ENCODE data around the gene SORL1. TPM values are rescaled to one million over a fixed set of nuclear protein-coding genes. Genes with fewer than 3 reads are reported as not detected.

Gene SORL1
- total and polyA plus RNA-seq, 3 donors from 2014 or later = 14.7 to 30.0 (median 21.8) TPM

DNA sequence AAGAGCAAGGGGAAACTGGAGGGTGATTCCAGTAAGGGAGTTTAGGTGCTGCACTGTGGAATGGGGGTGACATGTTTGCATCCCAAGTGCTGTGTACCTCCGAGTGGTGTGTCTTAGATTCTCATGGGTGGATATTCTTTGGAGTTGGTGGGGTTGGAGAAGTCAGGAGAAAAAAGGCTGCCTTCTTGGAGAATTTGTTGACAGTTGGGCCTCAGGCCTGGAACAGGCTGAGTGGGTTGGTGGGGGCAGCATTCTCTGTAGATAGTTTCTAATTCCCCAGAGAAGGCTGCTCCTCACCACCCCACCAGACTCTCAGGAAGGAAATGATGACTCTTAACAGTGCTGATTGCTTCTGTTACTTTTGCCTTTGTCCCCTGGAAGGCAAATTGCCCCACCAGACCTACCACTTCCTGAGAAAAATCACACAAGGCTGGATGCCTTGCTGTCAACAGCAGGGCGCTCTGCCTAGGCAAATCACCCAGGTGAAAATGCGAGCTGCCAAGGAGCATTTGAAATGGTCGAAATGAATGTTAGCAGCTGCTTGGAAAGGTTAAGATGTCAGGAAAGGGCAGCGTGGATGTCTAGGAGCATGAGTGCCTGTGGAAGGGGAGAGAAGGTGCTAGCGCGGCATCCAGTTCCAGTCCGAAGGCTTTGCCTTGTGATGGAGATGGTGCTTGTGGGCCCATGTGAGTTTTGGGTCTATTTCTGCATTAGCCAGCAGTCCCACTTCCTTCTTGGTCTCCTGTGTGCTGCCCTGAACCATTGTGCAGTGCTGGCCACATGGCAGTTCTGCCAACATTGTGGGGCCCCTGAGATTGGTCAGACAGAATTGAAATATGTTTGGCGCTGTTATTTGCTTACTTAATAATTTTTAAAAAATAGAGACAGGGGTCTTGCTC, 30.4 kb downstream of the SORL1 start:
- TF ChIP-seq CTCF (IDR thresholded peaks at IDR 0.05) (no peak), POLR2A (IDR thresholded peaks at IDR 0.05) (no peak)
- H3K9me3 ChIP-seq = no peaks in the 10 kb centered on the region
- intact Hi-C loops (cut with DNase I; ENCODE audit: low total_unique reads) = no loop called here
- H3K4me3 ChIP-seq = no peak overlapping the region
- no peaks in the 10 kb centered on the region for H3K27me3 ChIP-seq
- H3K27ac ChIP-seq = no peak overlapping the region
- no peaks in the 10 kb centered on the region for H3K36me3 ChIP-seq (ENCODE audit: low read depth, missing control alignments)
- no peaks in the 10 kb centered on the region for H3K4me1 ChIP-seq
- no peak for DNase-seq
- 80 to 84% methylated on average over 9 of the region's 9 CpGs for WGBS, 2 donors

- Histone ChIP-seq H3K9me3 (no peaks in the 10 kb centered on the region), H3K36me3 (ENCODE audit: low read depth, missing control alignments) (no peaks in the 10 kb centered on the region), H3K4me1 (no peaks in the 10 kb centered on the region), H3K27me3 (no peaks in the 10 kb centered on the region), H3K27ac (no peak overlapping the region), H3K4me3 (no peak overlapping the region)
- DNase-seq = no peak
- TF ChIP-seq CTCF (IDR thresholded peaks at IDR 0.05) = no peak
- no peak for TF ChIP-seq POLR2A (IDR thresholded peaks at IDR 0.05)
- 83 to 89% methylated on average over 4 of the region's 4 CpGs for WGBS, 2 donors
- intact Hi-C loops (cut with DNase I; ENCODE audit: low total_unique reads) = no loop called here
Observed at GRCh38 chr11:121483805-121484480, 31.8 kb downstream of the SORL1 start.

DNA sequence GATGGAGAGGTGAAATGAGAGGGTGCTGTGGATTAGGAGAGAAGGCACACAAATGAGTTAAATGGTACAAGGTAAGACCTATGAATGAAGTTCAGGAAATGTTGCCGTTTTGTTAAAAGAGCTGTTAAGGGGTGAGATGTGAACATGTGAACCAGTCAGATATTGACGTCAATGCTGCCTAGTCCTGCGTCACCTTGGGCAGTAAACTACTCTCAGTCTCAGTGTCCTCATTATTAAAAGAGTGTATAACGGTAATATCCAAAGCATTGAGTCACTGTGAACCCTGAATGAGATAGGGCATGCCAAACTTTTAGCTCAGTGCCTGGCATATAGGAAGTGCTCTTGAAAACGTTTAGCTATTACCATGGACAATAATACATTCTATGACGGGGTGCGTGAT, 33.1 kb downstream of the SORL1 start:
- Histone ChIP-seq H3K4me1 (no peaks in the 10 kb centered on the region), H3K27ac (no peak overlapping the region), H3K36me3 (ENCODE audit: low read depth, missing control alignments) (no peaks in the 10 kb centered on the region), H3K9me3 (no peaks in the 10 kb centered on the region), H3K4me3 (no peak overlapping the region), H3K27me3 (no peaks in the 10 kb centered on the region)
- 84 to 85% methylated on average over 7 of the region's 7 CpGs for WGBS, 2 donors
- TF ChIP-seq POLR2A (IDR thresholded peaks at IDR 0.05) (no peak), CTCF (IDR thresholded peaks at IDR 0.05) (no peak)
- DNase-seq = no peak
- intact Hi-C loops (cut with DNase I; ENCODE audit: low total_unique reads) = no loop called here

DNA sequence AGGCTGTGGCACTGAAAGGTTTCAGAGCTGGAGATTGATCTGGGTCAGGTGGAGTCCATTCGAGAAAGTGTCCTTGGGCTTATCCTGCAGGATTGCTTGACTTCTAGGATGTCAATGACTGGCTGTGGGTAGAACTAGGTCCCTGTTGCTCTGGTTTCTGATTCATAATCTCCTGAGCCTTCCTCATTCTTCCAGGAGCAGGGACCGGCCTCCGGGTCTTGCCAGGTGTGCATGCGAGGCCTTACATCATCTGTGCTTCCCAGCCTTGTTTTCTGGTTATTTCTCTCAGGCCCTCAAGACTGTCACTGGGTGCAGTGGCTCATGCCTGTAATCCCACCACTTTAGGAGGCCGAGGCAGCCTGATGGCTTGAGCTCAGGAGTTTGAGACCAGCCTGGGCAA, 33.9 kb downstream of the SORL1 start:
- intact Hi-C loops (cut with DNase I; ENCODE audit: low total_unique reads) = no loop called here
- Histone ChIP-seq H3K4me3 (no peak overlapping the region), H3K4me1 (no peaks in the 10 kb centered on the region), H3K9me3 (no peaks in the 10 kb centered on the region), H3K27me3 (no peaks in the 10 kb centered on the region), H3K27ac (no peak overlapping the region), H3K36me3 (ENCODE audit: low read depth, missing control alignments) (no peaks in the 10 kb centered on the region)
- no peak for TF ChIP-seq POLR2A (IDR thresholded peaks at IDR 0.05)
- no peak for TF ChIP-seq CTCF (IDR thresholded peaks at IDR 0.05)
- no peak for DNase-seq
- 93% methylated on average over 5 of the region's 5 CpGs for WGBS, 2 donors

Measured in testis (tissue), 3 donors.